T follicular helper cell (primary cell): ENCODE data around the gene FBXO22.
"Not testable (repeated sequence)": the region's sequence is repeated elsewhere in the genome, so short reads cannot be mapped to it uniquely, and the experiment has no call there.

Experiments
- DNase-seq: peaks from one replicate; pipeline ENCODE4 v3.0.0-alpha.2; 2020; ENCODE audit warnings: low read depth

Gene FBXO22

DNA sequence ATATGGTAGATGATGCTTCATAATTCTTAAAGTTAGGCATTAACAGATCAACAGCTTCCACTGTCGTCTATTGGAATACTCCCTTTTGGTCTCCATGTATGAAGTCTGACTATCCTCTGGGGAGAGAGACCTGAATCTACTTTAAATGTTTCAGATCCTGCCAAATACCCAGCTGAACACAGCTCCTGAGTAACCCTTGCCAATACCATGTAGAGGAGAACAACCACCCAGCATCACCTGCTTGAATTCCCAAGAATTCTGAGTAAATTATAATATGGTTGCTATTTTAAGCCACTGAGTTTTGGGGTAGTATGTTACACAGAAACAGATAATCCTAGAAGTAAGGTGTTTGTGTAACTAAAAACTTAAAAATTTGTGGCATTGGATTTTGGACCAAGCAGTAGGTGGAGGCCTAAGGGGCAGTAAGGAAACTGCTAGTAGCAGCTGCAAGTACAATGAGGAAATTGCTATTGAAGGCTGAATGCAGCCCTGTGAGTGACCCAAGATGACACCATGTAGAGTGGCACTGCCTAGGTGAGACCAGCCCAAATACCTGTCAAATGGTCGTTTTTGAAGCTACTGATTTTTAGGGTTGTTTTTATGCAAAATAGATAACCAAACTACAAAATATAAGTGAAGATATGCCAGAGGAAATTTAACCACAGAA is 77.6 kb downstream of the FBXO22 start:
- no peak for DNase-seq

GRCh38 chr15:75982468-75982867 is 78.8 kb downstream of the FBXO22 start:
- DNase-seq: no peak

- not testable (repeated sequence) for DNase-seq
These were observed 81.0 kb downstream of the FBXO22 start for GRCh38 chr15:75984706-75985105.

DNA sequence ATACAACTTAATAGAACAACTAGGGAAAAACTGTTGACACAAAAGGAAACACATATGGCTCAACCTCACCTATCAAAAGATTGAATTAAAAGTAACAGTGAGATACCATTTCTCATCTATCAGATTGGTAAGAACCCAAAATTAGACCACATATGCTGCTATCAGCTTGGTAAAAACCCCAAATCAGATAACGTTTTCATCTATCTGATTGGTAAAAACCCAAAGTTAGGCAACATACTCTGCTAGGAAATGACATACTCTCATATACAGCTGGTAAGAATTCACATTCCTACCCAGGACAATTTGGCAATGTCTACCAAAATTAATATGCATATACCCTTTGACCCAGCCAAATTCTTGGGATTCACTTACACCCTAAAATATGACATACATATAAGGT is 82.3 kb downstream of the FBXO22 start:
- no peak for DNase-seq

DNA sequence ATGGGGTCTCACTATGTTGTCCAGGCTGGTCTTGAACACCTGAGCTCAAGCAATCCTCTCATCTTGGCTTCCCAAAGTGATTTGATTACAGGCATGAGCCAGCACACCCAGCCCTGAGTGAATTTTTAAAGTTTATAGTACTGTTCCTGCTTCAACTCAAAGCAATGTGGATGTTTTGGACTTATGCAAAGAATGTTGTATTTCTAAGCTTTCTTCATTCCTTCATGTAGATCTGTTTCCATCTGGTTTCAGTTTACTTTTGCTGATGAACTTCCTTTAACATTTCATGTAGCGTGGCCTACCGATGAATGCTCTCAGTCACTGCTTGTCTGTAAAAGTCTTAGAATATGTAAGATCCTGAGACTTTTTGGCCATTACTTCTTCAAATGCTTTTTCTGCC is 85.4 kb downstream of the FBXO22 start:
- DNase-seq: no peak

DNA sequence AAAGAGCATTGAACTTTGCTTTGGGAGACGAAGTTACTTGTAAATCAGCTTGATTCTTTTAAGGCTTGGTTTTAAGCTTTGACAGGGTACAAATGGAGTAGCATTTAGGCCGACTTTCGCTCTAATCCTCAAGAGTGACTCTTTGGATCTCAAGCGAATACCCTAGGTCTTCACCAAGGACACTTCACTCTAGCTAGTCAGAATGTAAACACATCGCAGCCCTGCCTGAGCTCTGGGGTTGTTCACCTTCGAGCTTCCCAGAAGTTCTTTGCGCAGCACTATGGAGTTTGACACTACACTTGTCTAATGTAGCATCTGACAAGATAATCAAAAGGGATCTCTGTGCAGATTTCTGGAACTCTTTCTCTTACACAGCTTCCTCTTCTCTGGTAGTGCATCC is 86.2 kb downstream of the FBXO22 start:
- DNase-seq: no peak
